Measurements from ENCODE around the gene PLEKHD1. TPM values are rescaled to one million over a fixed set of nuclear protein-coding genes. Genes with fewer than 3 reads are reported as not detected.

Gene PLEKHD1
- total RNA-seq, 1 donor from 2014 or later: 0.05 TPM

GRCh38 chr14:69540654-69541335 is 56.3 kb downstream of the PLEKHD1 start:
- Mint-ChIP-seq H3K9me3 (ENCODE audit: unreplicated experiment) (no peaks in the 10 kb centered on the region), H3K4me1 (ENCODE audit: low read depth, unreplicated experiment) (peaks cover 5% of the 10 kb centered on the region), H3K27me3 (ENCODE audit: low read depth, unreplicated experiment) (peaks cover 29% of the 10 kb centered on the region), H3K36me3 (ENCODE audit: low read depth, unreplicated experiment) (no peaks in the 10 kb centered on the region), H3K4me3 (ENCODE audit: unreplicated experiment) (no peak overlapping the region), H3K27ac (ENCODE audit: unreplicated experiment) (no peak overlapping the region)
- DNase-seq (ENCODE audit: low read depth) (no peak), FAIRE-seq (no peak)
- H4K20me1 ChIP-seq (ENCODE audit: insufficient read depth, low read length): no peaks in the 10 kb centered on the region
- H3K9me3 ChIP-seq (ENCODE audit: insufficient read depth, low read depth, low read length): no peaks in the 10 kb centered on the region
- H3K36me3 ChIP-seq (ENCODE audit: insufficient read depth, low read length): no peaks in the 10 kb centered on the region
- H3K4me1 ChIP-seq (ENCODE audit: insufficient read depth, low read length): no peaks in the 10 kb centered on the region
- no peak overlapping the region for H3K4me3 ChIP-seq (ENCODE audit: insufficient read depth, low read depth, low read length)
- no peak overlapping the region for H3K4me2 ChIP-seq (ENCODE audit: low read length)
- TF ChIP-seq EZH2 (IDR thresholded peaks at IDR 0.05; ENCODE audit: insufficient read depth, low read length): no peak
- TF ChIP-seq CTCF (IDR thresholded peaks at IDR 0.05; ENCODE audit: insufficient read depth, low read depth, low read length): no peak
- no peak overlapping the region for H2AFZ ChIP-seq (ENCODE audit: low read depth, low read length)
- no peak overlapping the region for H3K27ac ChIP-seq (ENCODE audit: low read depth, low read length)
- H3K27me3 ChIP-seq (ENCODE audit: insufficient read depth, low read length): peaks cover 2% of the 10 kb centered on the region
- H3K9ac ChIP-seq (ENCODE audit: low read length): no peak overlapping the region
- no peaks in the 10 kb centered on the region for H3K79me2 ChIP-seq (ENCODE audit: insufficient read depth, low read length)

DNA sequence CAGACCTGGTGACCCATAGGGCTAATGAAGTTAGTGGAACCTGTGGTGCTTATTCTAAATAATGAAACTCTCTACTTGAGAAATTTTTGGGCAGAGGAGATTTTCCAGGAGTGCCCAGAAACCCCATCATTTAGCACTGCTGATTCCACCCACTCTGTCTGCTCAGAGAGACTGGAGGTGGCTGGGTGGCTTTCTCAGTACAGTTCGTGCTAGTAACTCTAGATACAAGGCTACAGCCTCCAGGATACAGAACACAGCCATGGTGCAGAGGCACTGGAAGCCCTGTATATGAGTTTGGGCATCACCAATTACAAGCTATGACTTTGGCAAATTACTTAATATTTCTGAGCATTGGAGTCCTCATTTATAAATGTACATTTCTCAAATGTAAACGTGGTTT is 57.8 kb downstream of the PLEKHD1 start:
- Mint-ChIP-seq H3K9me3 (ENCODE audit: unreplicated experiment) (no peaks in the 10 kb centered on the region), H3K27me3 (ENCODE audit: low read depth, unreplicated experiment) (peaks cover 26% of the 10 kb centered on the region)
- no peak overlapping the region for H2AFZ ChIP-seq (ENCODE audit: low read depth, low read length)

More for the DNA sequence above, 57.8 kb downstream of the PLEKHD1 start:
- no peak overlapping the region for H3K4me3 Mint-ChIP-seq (ENCODE audit: unreplicated experiment)
- peaks cover 5% of the 10 kb centered on the region for H3K4me1 Mint-ChIP-seq (ENCODE audit: low read depth, unreplicated experiment)
- Histone ChIP-seq H3K4me2 (ENCODE audit: low read length) (no peak overlapping the region), H3K36me3 (ENCODE audit: insufficient read depth, low read length) (no peaks in the 10 kb centered on the region), H3K4me1 (ENCODE audit: insufficient read depth, low read length) (no peaks in the 10 kb centered on the region), H3K79me2 (ENCODE audit: insufficient read depth, low read length) (no peaks in the 10 kb centered on the region), H3K27ac (ENCODE audit: low read depth, low read length) (no peak overlapping the region), H3K4me3 (ENCODE audit: insufficient read depth, low read depth, low read length) (no peak overlapping the region), H3K9me3 (ENCODE audit: insufficient read depth, low read depth, low read length) (no peaks in the 10 kb centered on the region), H4K20me1 (ENCODE audit: insufficient read depth, low read length) (no peaks in the 10 kb centered on the region), H3K9ac (ENCODE audit: low read length) (no peak overlapping the region), H3K27me3 (ENCODE audit: insufficient read depth, low read length) (no peaks in the 10 kb centered on the region)
- no peaks in the 10 kb centered on the region for H3K36me3 Mint-ChIP-seq (ENCODE audit: low read depth, unreplicated experiment)
- H3K27ac Mint-ChIP-seq (ENCODE audit: unreplicated experiment): no peak overlapping the region
- FAIRE-seq (no peak), DNase-seq (ENCODE audit: low read depth) (no peak)
- TF ChIP-seq CTCF (IDR thresholded peaks at IDR 0.05; ENCODE audit: insufficient read depth, low read depth, low read length): no peak
- TF ChIP-seq EZH2 (IDR thresholded peaks at IDR 0.05; ENCODE audit: insufficient read depth, low read length): no peak
